ENCODE data around the gene NHSL2. TPM values are rescaled to one million over a fixed set of nuclear protein-coding genes. Genes with fewer than 3 reads are reported as not detected.

NHSL2 gene
- total RNA-seq, 1 donor from 2014 or later: 0.36 TPM

- H3K27ac Mint-ChIP-seq: no peak overlapping the region
Measured at GRCh38 chrX:72060921-72061490, 150.4 kb downstream of the NHSL2 start.

GRCh38 chrX:72062916-72063315 lies 152.3 kb downstream of the NHSL2 start:
- Mint-ChIP-seq H3K27ac (no peak overlapping the region), H3K36me3 (ENCODE audit: low read depth) (no peaks in the 10 kb centered on the region), H3K4me3 (no peak overlapping the region), H3K27me3 (ENCODE audit: insufficient read depth) (peaks cover 39% of the 10 kb centered on the region), H3K4me1 (ENCODE audit: low read depth) (no peaks in the 10 kb centered on the region), H3K9me3 (no peaks in the 10 kb centered on the region)
- DNase-seq (ENCODE audit: low spot score): no peak
- intact Hi-C loops (cut with micrococcal nuclease): no loop called here

More at GRCh38 chrX:72060921-72061490, 150.4 kb downstream of the NHSL2 start:
- no peaks in the 10 kb centered on the region for H3K4me1 Mint-ChIP-seq (ENCODE audit: low read depth)
- DNase-seq (ENCODE audit: low spot score): no peak
- intact Hi-C loops (cut with micrococcal nuclease): no loop called here
- no peaks in the 10 kb centered on the region for H3K9me3 Mint-ChIP-seq
- peaks cover 27% of the 10 kb centered on the region for H3K27me3 Mint-ChIP-seq (ENCODE audit: insufficient read depth)
- H3K36me3 Mint-ChIP-seq (ENCODE audit: low read depth): no peaks in the 10 kb centered on the region
- no peak overlapping the region for H3K4me3 Mint-ChIP-seq

GRCh38 chrX:72069350-72070160 lies 158.9 kb downstream of the NHSL2 start:
- no peak for DNase-seq (ENCODE audit: low spot score)
- Mint-ChIP-seq H3K9me3 (no peaks in the 10 kb centered on the region), H3K4me1 (ENCODE audit: low read depth) (no peaks in the 10 kb centered on the region), H3K36me3 (ENCODE audit: low read depth) (no peaks in the 10 kb centered on the region), H3K27me3 (ENCODE audit: insufficient read depth) (peaks cover 51% of the 10 kb centered on the region), H3K27ac (no peak overlapping the region), H3K4me3 (no peak overlapping the region)
- intact Hi-C loops (cut with micrococcal nuclease): no loop called here

GRCh38 chrX:72071213-72071612 lies 160.6 kb downstream of the NHSL2 start:
- no peak overlapping the region for H3K27ac Mint-ChIP-seq
- H3K36me3 Mint-ChIP-seq (ENCODE audit: low read depth): no peaks in the 10 kb centered on the region
- no peaks in the 10 kb centered on the region for H3K9me3 Mint-ChIP-seq
- peaks cover 37% of the 10 kb centered on the region for H3K27me3 Mint-ChIP-seq (ENCODE audit: insufficient read depth)
- DNase-seq (ENCODE audit: low spot score): no peak
- no peaks in the 10 kb centered on the region for H3K4me1 Mint-ChIP-seq (ENCODE audit: low read depth)
- intact Hi-C loops (cut with micrococcal nuclease): no loop called here
- no peak overlapping the region for H3K4me3 Mint-ChIP-seq

GRCh38 chrX:72073633-72074032 lies 163.0 kb downstream of the NHSL2 start:
- Mint-ChIP-seq H3K36me3 (ENCODE audit: low read depth) (no peaks in the 10 kb centered on the region), H3K4me1 (ENCODE audit: low read depth) (peaks cover 6% of the 10 kb centered on the region), H3K27ac (no peak overlapping the region), H3K9me3 (no peaks in the 10 kb centered on the region), H3K27me3 (ENCODE audit: insufficient read depth) (peaks cover 28% of the 10 kb centered on the region), H3K4me3 (no peak overlapping the region)
- intact Hi-C loops (cut with micrococcal nuclease): no loop called here
- DNase-seq (ENCODE audit: low spot score): no peak

- peaks cover 19% of the 10 kb centered on the region for H3K27me3 Mint-ChIP-seq (ENCODE audit: insufficient read depth)
- no peaks in the 10 kb centered on the region for H3K9me3 Mint-ChIP-seq
- H3K4me3 Mint-ChIP-seq: no peak overlapping the region
- intact Hi-C loops (cut with micrococcal nuclease): no loop called here
- H3K36me3 Mint-ChIP-seq (ENCODE audit: low read depth): no peaks in the 10 kb centered on the region
- no peak overlapping the region for H3K27ac Mint-ChIP-seq
- no peak for DNase-seq (ENCODE audit: low spot score)
- H3K4me1 Mint-ChIP-seq (ENCODE audit: low read depth): peaks cover 11% of the 10 kb centered on the region
Measured at GRCh38 chrX:72078411-72078810, 167.8 kb downstream of the NHSL2 start.

GRCh38 chrX:72079607-72080006 lies 169.0 kb downstream of the NHSL2 start:
- intact Hi-C loops (cut with micrococcal nuclease): no loop called here
- Mint-ChIP-seq H3K27me3 (ENCODE audit: insufficient read depth) (peaks cover 19% of the 10 kb centered on the region), H3K27ac (no peak overlapping the region)

GRCh38 chrX:72080150-72080549 lies 169.5 kb downstream of the NHSL2 start:
- no peak overlapping the region for H3K4me3 Mint-ChIP-seq
- H3K27ac Mint-ChIP-seq: no peak overlapping the region
- intact Hi-C loops (cut with micrococcal nuclease): no loop called here
- no peaks in the 10 kb centered on the region for H3K36me3 Mint-ChIP-seq (ENCODE audit: low read depth)
- no peak for DNase-seq (ENCODE audit: low spot score)
- peaks cover 11% of the 10 kb centered on the region for H3K4me1 Mint-ChIP-seq (ENCODE audit: low read depth)
- peaks cover 19% of the 10 kb centered on the region for H3K27me3 Mint-ChIP-seq (ENCODE audit: insufficient read depth)
- H3K9me3 Mint-ChIP-seq: no peaks in the 10 kb centered on the region

More at GRCh38 chrX:72079607-72080006, 169.0 kb downstream of the NHSL2 start:
- DNase-seq (ENCODE audit: low spot score): no peak
- no peaks in the 10 kb centered on the region for H3K36me3 Mint-ChIP-seq (ENCODE audit: low read depth)
- no peak overlapping the region for H3K4me3 Mint-ChIP-seq
- H3K4me1 Mint-ChIP-seq (ENCODE audit: low read depth): peaks cover 11% of the 10 kb centered on the region
- no peaks in the 10 kb centered on the region for H3K9me3 Mint-ChIP-seq

GRCh38 chrX:72080800-72081199 lies 170.2 kb downstream of the NHSL2 start:
- intact Hi-C loops (cut with micrococcal nuclease): no loop called here
- Mint-ChIP-seq H3K9me3 (no peaks in the 10 kb centered on the region), H3K27me3 (ENCODE audit: insufficient read depth) (peaks cover 20% of the 10 kb centered on the region), H3K4me1 (ENCODE audit: low read depth) (peaks cover 11% of the 10 kb centered on the region), H3K36me3 (ENCODE audit: low read depth) (no peaks in the 10 kb centered on the region), H3K27ac (no peak overlapping the region), H3K4me3 (no peak overlapping the region)
- DNase-seq (ENCODE audit: low spot score): no peak

GRCh38 chrX:72081605-72082320 lies 171.1 kb downstream of the NHSL2 start:
- no peak for DNase-seq (ENCODE audit: low spot score)
- Mint-ChIP-seq H3K36me3 (ENCODE audit: low read depth) (no peaks in the 10 kb centered on the region), H3K27me3 (ENCODE audit: insufficient read depth) (peaks cover 23% of the 10 kb centered on the region), H3K27ac (no peak overlapping the region), H3K4me3 (no peak overlapping the region), H3K4me1 (ENCODE audit: low read depth) (peaks cover 11% of the 10 kb centered on the region), H3K9me3 (no peaks in the 10 kb centered on the region)
- intact Hi-C loops (cut with micrococcal nuclease): no loop called here

- H3K4me3 Mint-ChIP-seq: no peak overlapping the region
- H3K4me1 Mint-ChIP-seq (ENCODE audit: low read depth): peaks cover 8% of the 10 kb centered on the region
- H3K36me3 Mint-ChIP-seq (ENCODE audit: low read depth): no peaks in the 10 kb centered on the region
- no peak overlapping the region for H3K27ac Mint-ChIP-seq
- intact Hi-C loops (cut with micrococcal nuclease): no loop called here
- no peaks in the 10 kb centered on the region for H3K9me3 Mint-ChIP-seq
- DNase-seq (ENCODE audit: low spot score): no peak
- peaks cover 22% of the 10 kb centered on the region for H3K27me3 Mint-ChIP-seq (ENCODE audit: insufficient read depth)
Measured at GRCh38 chrX:72083291-72083690, 172.6 kb downstream of the NHSL2 start.

- intact Hi-C loops (cut with micrococcal nuclease): no loop called here
- H3K4me3 Mint-ChIP-seq: no peak overlapping the region
- H3K27ac Mint-ChIP-seq: no peak overlapping the region
- H3K36me3 Mint-ChIP-seq (ENCODE audit: low read depth): no peaks in the 10 kb centered on the region
- no peak for DNase-seq (ENCODE audit: low spot score)
- peaks cover 22% of the 10 kb centered on the region for H3K27me3 Mint-ChIP-seq (ENCODE audit: insufficient read depth)
- H3K4me1 Mint-ChIP-seq (ENCODE audit: low read depth): no peaks in the 10 kb centered on the region
- H3K9me3 Mint-ChIP-seq: no peaks in the 10 kb centered on the region
Measured at GRCh38 chrX:72084114-72084513, 173.5 kb downstream of the NHSL2 start.

- no peak overlapping the region for H3K27ac Mint-ChIP-seq
- H3K36me3 Mint-ChIP-seq (ENCODE audit: low read depth): no peaks in the 10 kb centered on the region
- no peaks in the 10 kb centered on the region for H3K4me1 Mint-ChIP-seq (ENCODE audit: low read depth)
- DNase-seq (ENCODE audit: low spot score): no peak
- H3K27me3 Mint-ChIP-seq (ENCODE audit: insufficient read depth): peaks cover 27% of the 10 kb centered on the region
- no peak overlapping the region for H3K4me3 Mint-ChIP-seq
- no peaks in the 10 kb centered on the region for H3K9me3 Mint-ChIP-seq
- intact Hi-C loops (cut with micrococcal nuclease): no loop called here
Measured at GRCh38 chrX:72086995-72087394, 176.3 kb downstream of the NHSL2 start.
